Globus pallidus (tissue), 1 donor: ENCODE results near the gene IRF4.

Source experiments
- DNase-seq: peaks from one replicate; pipeline ENCODE4 v3.0.0-alpha.2; 2015; ENCODE audit warnings: low spot score

The IRF4 gene

DNA sequence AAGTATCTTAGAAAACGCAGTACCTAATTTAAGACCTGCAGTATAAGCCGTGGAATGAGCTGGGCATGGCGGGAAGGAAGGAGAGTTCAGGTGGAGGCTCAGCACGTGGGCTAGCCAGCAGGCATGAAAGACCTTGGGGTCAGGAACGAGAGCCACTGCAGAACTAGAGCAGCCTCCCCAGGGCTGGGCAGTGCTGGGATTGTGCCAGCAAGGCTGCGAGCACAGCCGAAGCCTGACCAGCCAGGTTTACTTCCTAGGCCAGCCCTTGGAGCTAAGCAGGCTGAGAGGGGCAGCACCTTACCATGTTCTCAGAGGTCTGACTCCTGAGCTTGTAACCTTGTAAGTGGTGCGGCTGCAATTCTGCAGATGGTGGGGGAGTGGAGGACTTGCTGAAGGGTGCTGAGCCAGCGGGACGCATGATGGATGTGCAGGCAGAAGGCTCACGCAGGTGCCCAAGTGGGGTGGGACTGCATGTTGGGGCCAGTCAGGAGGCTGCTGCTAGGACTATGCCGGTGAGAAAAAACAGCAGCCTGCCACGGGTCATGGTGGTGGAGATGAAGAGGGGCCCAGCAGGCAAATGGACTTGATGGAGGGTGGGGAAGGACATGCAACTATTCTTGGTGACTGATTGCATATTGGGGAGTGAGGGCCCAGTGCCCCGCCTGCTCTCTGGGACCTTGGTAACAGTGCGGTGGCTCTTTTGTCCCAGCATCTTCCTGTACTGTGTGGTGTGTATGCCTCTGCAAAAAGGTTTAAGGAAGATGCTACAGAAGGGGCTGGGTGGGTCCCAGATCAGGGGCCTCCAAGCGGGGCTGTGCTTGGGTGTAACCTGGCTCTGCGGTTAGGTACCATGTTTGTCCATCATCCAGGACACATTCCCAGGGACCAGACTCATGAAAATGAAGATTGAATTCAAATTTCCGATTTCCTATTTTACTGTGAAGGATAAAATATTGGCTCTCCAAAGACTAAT lies 37.6 kb upstream of the IRF4 start:
- no peak for DNase-seq

DNA sequence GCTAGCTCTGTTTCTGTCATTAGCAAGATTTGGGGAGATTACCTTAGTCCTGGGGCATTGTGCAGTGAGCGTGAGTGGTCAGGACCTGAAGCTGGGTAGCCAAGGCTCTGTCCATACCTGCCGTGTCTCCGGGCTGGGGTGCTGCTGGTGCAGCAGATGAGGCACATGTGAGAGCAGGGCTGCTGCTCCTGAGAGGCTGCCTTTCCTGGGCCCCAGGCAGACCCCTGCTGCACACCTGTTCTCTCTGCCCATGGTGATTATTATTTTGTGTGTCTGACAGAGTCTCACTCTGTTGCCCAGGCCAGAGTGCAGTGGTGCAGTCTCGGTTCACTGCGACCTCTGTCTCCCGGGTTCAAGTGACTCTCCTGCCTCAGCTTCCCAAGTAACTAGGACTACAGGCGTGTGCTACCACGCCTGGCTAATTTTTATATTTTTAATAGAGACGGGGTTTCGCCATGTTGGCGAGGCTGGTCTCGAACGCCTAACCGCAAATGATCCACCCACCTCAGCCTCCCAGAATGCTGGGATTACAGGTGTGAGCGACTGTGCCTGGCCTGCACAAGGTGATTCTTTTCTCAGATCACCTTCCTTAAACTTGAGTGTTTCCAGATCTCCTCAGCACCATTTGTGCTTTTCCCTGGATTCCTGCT lies 36.8 kb upstream of the IRF4 start:
- DNase-seq: no peak

DNA sequence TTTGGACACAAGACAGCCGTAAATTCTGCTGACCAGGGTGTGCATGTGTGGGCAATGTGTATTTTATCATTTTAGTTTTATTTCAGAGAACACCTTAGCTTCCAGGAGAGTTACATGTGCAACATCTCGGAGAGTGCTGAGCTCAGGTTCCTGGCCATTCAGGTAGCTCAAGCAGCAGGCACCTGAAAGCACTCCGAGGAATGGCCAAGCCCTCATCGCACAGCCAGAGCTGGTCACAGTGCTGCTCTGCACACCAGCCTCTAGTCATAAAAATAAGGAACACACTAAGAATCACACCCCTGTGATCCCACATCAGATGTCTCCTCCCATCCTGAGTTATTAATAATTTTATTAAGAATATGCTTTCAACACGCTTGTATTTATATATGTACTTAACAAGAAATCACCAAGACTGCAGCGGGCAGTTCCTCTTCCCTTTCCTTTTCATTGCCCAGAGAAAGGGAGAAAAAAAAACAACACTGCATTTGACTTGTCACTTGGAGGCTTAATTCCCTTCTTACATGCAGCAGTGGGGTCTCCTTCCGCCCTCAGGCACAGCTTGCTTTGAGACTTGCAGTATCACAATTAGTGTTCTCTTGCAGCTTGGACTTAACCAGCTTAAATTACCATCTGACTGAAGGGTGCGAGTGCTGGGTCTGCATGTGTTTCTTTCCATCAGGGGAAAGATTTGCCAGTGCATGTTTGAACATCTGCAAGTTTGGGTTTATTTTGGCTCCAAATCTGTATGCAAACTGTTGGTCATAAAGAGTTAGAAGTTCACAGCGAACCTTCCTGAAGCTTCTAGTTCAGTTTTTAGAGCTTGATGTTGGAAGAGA lies 36.0 kb upstream of the IRF4 start:
- no peak for DNase-seq

DNA sequence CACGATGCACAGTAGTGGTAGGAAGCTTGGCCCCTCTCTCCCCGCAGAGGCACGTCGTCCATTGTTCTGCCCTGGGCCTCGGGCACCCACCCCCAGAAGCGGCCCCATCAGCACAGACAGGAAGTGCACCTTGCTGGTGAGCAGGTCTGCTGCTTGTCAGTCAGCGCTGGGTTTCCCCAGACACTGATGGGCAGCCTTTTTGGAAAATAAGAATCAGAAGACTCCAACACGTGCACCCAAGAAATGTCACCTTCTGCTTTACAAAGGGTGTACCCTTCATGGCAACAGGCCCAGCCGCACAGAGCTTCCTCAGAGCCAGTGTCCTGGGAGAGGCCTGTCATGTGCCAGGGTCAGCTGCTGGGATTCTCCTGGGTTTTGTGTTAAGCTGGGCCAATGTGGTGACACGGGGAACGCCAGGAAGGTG lies 34.7 kb upstream of the IRF4 start:
- no peak for DNase-seq

DNA sequence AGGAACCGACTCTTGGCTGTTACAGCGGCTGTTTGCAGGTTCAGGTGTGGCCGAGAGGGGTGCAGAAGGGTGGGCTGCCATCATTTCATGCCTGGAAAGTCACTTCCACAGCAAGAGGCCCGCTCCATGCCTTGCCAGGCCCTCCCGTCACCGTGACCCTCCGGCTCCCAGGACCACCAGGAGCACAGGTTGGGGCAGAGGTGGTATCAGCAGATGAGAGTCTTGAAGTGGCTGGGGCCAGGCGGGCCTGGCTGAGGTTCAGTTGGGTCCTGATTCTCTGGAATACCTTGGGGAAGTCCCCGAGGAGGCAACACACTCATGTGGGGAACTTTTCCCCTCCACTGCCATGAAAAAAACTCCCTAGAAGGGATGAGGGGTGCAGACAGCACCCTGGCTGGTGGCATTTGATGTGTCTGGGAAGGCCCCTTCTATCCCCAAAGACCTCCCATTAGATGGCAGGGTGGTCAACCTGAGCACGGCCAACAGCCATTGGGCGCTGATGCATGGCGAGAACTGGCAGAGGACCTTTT lies 34.2 kb upstream of the IRF4 start:
- DNase-seq: no peak

DNA sequence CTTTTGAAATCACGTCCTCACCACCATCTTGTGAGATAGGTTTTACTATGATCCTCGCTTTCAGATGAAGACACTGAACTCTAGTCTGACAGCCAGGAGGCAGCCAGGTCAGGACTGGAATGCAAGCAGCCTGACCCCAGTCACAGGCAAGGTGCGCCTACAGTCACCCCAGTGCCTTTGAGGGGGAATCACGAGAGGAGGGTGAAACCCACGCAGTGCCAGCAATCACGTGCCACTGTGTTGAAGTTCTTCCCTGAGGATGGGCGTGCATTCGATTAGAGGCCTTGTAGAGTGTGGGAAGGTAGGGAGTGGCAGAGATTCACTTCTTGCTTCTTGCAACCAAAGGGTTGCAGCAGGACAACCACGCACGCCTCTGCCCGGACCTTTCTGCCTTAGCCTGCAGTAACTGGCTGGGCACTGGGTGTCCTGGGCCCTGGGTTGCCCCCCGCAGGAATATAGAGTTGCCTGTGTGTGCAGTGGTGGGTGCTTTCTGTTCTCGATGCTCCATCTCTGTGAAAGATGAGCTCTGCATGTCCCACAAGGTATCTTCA lies 33.7 kb upstream of the IRF4 start:
- DNase-seq: no peak

DNA sequence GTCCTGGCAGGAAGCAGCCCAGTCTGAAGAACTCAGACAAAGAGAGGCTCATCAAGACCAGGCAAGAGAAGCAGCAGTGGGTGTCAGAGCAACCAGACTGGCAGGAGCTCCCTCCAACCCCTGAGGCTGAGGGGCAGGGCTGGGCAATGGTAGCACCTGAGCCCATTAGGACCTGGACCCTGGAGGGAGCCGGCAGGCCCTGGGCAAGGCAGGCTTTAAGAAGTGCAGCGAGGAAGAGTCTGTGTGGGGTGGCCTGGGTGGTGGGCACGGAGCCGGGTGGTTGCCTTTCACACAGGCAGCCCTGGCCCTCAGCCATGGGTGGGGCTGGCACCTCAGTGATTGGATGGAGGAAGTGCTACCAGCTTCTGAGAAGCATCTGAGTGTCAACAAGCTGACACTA lies 33.1 kb upstream of the IRF4 start:
- no peak for DNase-seq

DNA sequence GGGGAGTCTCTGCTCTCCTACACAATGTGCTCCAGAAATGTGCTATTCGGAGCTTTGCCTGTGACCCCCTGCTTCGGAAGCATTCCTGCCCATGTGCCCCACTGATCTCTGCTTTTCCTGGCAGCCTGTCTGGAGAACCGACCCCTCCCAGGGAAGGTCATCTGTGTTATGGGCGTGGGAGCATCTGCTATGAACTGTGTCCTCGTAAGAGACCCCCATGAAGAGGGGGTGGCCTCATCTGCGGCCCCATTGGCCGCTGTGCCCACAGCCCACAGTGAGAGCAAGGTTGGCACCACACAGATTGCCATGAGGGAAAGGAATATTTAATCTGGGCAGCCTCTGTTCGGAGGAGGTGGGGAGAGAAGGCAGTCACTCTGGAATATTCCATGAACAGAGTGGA lies 32.7 kb upstream of the IRF4 start:
- no peak for DNase-seq

DNA sequence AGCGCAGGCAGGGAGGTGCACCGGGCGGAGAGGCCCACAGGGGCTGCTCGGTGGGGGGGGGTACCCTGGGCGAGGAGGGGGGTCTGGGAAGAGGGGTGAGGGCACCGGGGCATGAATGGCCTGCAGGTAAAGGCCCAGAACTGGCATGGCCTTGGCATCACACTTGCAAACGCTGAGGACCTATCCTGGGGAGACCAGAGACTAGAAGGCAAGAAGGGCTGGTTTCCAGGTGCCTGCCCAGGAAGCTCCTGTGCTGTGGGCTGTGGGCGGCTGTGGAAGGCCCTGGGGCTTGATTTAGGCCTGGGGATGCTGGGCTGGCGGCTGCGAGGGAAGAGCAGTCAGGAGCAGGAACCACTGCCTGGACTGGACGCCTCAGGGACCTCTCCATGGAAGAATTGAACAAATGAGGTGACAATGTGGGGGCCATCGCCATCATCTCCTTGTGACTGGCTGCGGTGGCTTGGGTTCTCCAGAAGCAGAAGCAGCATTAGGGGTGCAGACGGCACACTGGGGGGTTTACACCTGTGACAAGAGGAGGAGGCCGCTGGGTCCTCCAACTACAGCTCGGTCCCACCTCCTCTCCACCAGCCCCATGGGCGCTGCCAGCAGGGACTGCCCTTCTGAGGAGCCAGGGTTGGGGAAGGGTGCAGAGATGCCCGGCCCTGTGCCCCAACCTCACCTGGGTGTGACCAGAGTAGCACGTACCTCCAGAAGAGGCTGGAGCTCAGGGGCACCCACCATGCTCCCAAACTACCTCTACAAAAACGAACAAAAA lies 32.1 kb upstream of the IRF4 start:
- no peak for DNase-seq

DNA sequence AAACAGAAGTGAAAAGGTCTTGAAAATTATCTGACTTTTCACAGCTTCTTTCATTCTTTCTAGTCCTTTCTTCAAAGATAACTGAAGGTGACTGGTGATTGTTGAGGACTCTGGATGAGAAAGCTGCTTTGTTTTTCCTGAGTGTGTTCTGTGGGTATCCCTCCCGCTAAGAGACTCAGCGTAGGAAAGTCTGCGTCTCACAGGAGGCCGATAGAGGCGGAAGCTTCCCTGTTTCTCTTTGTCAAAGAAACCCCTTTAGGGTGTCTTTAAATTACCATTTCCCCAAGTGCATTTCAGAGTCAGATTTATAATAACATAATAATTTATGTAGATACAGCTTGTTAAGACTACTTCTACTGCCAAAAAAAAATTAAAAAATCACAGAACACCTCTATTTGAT lies 31.2 kb upstream of the IRF4 start:
- DNase-seq: no peak

DNA sequence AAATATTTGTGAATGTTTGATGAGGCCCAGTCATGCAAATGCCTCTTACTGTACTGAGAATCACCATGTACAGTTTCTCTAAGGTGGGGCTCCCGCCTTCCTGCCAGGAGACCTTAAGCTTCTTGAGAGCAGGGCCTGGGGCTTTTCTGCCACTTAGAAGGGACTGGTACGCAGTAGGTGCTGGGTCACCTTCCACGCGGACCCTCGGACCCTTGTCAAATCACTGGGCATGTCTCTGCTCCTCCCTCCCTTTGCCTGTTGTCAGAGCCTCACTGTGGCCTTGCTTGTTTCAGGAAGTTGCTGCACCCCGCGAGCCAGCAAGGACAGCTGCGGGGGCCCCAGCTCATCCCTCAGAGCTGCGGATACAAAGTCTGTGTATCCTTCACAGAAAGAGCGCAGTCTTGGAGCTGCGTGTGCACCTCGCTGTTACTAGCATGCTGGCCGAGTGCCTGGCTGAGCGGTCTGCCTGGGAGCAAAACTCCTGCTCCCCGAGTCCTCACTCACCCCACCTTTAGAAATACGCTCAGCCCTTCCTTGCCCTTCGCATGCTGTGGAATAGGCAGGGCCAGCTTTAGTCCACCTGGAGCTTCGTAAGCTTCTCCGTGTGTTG lies 30.7 kb upstream of the IRF4 start:
- DNase-seq: no peak

DNA sequence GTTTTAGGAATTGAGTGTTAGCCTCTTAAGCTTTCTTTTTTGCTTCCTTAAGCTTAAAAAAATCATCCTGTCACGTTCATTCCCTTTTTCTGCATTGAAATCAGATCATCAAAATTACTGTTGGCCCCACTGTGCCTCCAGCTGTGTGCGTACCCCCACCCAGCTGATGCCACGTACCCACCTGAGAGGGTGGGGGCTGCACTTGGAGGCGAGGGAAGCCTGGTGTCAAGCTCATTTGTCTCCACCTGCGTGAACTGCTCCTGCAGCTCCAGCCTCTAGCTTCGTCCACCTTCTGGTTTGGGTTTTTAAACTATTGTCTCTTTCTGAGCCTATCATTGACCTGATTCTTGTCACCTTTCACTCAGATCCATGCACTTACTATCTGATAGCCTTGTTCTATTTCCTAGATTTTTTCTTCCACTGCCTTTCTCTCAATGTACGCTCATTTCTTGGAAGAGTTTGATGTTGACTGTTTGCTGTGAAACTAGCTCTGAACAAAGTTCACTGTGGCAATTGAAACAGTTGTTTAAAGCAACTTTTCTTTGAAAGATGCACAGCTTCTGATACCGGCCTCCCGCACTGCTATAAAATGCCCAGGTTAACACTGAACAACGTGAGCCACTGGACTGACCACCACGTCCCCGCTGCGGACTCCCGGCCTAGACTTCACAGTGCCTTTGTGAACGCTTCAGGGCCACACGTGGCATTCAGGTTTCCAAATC lies 30.0 kb upstream of the IRF4 start:
- no peak for DNase-seq

DNA sequence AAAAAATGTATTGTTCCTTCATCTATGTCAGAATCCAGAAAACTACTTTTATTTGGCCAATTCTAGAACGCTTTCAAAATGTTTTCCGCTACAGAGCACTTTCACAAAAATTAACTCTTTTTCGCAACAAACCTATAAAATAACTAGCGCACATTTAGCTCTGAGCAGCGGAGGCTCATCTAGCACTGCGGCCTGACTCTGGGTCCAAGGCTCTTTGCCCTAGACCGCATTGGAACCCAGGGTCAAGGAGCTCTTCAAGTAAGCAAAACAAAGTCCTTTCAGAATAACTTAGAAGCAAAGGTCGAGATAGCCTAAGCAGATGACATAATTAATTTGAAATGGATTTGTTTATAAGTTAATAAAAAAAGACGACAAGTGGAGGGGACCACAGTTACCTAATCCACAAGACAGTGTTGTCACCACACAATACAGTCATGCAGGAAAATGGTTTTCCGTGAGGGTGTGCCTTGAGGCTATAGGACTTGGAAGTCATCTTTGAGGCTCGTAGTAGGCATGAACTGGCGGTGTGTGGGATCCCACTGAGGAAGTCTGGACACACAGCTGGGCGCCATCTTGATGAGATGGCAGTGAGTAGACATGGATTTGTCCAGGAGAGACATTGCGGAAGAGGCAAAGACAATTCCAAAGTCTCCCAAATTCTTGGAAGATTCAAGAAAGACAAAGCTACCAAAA lies 29.2 kb upstream of the IRF4 start:
- no peak for DNase-seq

DNA sequence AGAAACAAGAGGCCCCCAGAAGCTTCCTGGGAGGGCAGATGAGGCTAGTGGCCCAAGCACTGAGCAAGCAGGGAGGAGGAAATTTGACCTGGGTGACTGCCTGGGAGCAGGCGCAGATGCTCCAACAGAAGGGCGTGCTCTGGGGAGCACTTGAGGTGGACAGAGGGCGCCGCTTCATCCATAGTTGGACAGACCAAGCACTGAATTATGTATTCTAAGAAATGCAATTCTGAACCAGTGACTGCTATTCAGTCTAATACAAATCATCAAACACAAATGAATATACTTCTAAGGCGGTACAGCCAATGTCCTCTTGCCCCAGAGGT lies 28.7 kb upstream of the IRF4 start:
- no peak for DNase-seq

DNA sequence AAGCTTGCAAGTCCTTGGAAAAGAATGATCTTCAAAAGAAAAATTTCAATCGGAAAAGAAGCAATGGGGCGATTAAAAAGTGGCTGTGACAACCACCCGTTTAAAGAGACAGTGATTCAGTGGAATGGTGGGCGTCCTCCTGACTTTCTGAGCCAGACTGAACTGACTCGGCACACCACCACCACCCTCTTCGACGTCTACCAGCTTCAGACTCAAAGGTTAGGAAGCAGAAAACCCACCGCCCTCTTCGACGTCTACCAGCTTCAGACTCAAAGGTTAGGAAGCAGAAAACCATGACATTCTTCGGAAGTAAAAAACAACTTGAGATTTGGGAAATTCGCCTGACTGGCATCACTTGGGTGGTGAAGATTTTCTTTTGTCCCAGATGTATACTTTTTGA lies 28.3 kb upstream of the IRF4 start:
- DNase-seq: no peak

DNA sequence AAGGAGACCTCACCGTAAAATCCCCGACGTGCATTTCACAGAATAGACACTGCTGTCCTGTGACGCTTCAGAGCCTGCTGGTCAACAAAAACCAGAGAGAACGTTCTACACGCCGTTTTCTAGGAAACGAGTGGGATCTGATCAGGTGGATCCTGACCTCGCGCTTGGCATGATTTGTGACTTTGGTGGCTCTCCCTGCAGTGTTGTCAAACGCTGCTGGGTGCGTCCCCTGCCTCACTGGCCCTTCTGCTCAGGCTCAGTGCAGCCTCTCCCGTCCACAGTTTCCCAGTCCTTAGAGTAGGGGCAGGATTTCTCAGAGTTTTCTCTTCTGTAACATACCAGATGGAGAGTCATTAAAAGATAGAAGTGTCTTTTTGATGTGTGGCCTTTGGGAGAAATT lies 27.6 kb upstream of the IRF4 start:
- DNase-seq: no peak

DNA sequence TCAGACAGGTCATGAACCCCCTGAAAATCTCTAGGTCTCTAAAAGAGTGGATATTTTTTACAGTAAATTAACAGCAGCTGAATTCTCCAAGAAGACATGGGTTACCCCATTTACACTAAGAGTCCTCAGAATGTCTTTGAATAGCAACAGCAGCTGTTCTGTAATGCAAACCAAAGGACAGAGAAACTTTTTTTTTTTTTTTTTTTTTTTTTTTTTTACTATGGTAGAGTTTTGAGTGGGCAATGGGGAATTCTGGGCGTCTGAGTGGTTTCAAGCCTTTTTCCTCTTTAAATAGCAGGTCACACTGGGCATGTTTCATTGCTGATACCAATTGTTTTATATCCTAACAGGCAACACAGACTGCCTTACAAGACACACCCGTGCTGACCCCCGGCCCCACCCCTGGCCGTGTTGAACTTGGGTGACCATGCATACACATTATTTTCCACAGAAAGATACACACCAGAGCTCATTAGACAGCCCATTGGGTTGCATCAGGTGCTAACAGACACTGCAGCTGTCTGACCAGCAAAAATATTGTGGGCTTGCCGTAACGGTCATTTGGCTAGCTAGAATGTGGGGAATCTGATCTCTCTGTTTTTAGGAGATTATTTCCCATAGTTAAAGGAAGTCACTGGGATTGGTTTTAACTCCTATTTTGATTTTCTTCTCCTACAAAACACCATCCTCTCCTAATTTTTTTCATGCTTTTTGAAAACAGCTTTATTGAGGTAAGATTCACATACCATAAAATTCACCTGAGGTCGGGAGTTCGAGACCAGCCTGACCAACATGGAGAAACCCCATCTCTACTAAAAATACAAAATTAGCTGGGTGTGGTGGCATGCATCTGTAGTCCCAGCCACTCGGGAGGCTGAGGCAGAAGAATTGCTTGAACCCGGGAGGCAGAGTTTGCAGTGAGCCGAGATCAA lies 26.7 kb upstream of the IRF4 start:
- no peak for DNase-seq

DNA sequence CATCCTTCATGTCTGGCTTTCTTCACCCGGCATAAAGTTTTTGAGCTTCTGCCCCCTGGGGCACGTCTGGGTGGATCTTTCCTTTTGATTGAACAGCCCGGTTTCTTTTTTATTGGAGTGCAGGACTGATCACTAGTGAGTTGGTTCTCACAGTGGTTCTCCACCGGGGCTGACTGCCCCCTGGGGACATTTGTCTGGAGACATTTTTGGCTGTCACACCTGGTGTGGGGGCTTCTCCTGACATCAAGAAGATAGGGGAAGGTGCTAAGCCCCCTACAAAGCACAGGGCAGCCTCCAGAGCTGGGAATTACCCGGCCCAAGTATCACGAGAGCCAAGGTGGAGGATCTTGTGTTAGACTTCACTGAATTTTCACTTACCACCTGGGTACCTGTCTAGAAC lies 25.7 kb upstream of the IRF4 start:
- DNase-seq: no peak
